Activated gamma-delta T cell treated with Interleukin-2 at 50 U/mL for 16 hours (primary cell): Measurements from ENCODE around the gene ABCC1.

Experiments
- DNase-seq: peaks from one replicate; pipeline ENCODE4 v3.0.0-alpha.2; 2020

ABCC1 gene

DNA sequence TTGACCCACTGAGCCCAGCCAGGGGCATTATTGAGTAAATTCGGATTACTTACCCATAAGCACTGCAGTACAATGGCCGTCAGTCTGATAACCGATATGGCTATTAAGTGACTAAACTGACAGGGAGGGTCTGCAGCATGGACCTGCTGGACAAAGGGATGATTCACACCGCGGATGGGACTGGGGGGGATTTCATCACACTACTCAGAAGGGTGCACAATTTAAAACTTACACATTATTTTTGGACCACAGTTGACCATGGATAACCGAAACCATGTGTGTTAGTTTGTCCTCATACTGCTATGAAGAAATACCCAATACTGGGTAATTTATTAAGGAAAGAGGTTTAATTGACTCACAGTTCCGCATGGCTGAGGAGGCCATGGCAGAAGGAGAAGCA, 167.4 kb downstream of the ABCC1 start:
- DNase-seq, result no peak

DNA sequence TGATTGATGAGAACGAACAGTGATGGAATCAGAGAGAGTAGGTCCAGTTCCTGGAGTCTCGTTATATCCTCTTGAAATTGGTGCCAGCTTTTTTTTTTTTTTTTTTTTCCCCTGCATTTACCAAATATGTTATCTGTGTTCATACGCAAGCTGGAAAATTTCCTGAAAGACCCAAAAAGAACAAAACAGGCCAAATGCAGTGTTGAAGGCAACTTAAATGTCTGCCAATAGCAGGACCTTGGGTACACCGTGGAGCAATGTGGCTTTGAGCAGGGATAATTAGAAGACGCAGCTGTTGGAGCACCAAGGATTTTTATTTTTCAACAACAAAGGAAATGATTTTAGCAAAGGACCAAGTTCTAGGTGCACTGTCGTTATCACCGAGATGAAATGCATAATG, 168.9 kb downstream of the ABCC1 start:
- no peak for DNase-seq

DNA sequence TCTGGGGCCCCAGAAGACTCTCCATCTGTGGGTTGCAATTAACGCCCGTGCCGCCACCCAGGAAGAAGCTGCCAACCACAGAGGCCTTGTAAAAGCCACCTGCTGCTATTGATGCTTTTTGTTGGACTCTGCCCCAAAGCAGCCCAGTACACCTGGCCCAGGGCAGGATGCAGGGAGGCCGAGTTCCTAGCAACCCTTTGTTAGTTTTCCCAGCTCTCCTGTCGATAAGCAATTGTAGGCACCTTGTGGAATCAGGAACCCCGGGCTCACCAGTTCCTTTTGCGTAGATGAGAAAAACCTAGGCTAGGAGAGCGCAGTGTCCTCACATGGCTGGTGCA, 170.6 kb downstream of the ABCC1 start:
- DNase-seq, result no peak

DNA sequence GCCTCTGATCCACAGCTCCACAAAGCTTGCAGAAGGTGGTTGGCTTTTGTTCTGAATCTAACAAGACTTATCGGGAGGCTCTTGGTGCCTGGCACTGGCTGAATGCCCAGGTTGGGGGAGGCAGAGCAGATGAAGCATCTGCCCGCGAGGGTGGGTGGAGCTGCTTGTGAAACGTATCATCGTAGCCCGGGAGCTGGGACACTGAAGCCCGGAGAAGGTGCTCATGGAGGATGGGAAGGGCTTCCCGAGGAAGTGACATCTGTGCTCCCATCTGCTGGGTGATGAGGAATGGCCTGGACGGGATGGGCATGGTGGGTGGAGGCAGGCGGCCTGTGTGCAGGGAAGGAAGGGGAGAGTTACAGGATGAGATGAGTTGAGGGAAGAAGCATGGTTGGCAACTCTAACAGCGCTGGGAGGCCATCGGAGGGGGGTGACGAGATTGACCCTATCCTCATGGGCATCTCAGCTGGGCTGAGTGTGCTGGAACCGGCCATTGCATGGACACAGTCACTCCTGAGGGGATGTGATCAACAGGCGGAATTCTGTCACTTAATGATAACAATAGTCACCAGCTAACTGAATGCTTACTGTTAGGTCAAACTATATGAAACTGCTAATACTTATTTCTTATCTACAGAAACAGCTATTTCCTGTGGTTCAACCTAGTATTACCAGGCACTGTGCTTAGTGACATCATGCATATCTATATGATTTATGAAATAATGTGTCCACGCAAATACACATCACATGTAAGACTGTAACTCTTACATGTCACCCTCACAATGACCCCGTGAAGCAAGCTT, 171.2 kb downstream of the ABCC1 start:
- no peak for DNase-seq

DNA sequence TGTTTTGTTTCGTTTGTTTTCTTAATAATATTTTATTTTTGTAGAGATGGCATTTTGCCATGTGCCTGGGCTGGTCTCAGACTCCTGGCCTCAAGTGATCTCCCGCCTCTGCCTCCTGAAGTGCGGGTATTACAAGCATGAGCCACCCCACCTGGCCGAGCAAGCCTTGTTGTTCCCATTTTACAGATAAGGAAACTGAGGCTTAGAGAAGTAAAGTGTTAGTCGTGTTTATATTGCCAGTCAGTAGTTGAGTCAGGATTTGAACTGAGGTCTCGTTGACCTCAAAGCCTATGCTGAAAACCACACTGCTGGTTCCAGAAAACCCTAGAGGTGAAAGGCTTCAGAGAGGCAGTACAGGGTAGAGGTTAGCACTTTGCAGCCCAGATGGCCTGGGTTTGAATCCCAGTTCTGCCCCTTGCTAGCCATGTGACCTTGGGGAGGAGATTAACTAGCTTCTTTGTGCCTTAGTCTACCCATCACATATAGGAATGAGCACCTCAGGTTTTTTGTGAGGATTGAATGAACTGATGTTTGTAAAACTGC, 171.8 kb downstream of the ABCC1 start:
- no peak for DNase-seq

DNA sequence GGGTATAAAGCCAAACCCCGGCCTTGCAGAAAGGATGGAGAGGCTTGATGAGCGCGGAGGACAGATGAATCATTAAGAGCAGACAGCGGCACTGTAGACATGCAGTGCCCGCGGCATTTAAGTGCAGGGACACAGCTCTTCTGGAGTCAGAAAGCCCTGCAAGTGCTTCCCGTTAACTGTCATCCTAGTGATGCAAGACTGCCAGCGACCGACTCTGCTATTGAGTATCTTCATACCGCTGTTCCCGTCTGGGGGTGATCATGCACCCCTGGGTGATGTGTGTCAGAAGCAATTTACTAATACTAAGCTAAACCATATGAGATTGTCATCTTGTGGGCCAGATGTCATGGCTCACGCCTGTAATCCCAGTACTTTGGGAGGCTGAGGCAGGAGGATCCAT, 172.8 kb downstream of the ABCC1 start:
- no peak for DNase-seq

DNA sequence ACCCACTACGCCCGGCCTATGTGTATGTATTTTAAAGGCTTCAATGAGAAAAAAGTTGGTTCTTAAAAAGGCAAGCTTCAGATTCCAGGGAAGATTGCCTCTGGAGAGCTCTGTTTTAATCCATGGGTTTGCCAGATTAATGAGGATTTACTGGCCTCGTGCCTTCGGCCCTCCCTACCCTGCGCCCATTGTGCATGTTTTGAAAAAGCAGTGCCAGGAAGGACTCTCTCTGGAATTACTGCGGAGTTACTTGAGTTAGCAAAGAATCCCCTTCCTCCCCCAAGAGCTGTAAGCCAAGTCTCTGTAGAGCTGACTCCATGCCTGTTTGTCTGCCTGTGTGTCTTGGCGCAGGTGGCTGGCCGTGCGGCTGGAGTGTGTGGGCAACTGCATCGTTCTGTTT, 175.0 kb downstream of the ABCC1 start:
- DNase-seq, result no peak

DNA sequence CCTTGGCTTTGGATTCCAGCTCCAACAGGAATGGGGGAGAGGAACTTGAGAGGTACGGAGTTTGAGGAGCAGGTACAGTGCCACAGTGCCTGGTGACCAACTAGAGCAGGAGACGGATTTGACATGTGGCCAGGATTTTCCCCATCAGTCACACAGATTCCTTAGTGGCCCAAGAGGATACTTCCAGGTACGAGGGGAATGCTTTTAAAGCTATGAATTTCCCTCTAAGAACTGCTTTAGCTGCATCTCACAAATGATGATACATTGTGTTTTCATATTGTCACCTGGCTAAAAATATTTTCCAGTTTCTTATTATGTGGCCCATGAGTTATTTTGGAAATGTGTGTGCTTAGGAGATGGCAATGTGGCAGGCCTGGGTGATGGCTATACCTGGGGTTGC, 175.6 kb downstream of the ABCC1 start:
- no peak for DNase-seq

DNA sequence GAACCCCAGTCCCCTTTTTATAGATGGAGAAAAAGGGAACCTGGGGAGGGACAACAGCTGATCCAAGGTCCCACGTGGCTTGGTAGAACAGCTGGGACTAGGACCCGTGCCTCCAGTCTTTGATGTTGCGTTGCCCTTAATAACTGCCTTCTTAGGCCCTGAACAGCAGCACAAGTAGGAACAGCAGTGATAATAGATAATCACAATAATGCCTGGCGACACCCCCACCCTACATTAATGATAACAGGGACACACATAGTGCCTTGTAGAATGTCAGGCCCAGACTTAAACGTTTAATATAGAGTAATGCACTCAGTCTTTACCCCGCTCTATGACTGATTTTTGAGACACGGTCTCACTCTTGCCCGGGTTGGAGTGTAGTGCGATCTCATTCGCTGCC, 177.5 kb downstream of the ABCC1 start:
- DNase-seq, result no peak

DNA sequence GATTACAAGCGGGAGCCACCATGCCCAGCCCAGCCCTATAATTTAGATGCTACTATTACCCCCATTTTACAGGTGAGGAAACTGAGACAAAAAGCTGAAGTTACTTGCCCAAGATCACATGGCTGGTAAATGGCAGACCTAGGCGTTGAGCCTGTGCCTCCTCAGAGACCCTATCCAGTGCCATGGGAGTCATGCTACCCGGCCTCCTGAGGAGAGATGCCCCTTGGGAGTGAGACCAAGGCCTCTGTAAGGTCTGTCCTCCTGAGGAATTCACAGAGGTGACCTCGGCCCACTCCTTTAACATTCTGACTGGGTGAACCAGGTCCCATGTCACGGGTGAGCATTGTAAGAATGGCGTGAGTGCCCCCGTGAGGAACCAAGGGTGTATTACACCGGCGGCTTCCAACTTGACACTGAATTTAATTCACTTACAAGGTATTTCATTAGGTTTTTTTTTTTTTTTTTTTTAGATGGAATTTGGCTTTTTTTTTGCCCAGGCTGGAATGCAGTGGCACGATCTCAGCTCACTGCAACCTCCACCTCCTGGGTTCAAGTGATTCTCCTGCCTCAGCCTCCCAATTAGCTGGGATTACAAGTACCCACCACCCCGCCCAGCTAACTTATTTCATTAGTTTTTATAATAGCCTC, 178.2 kb downstream of the ABCC1 start:
- DNase-seq, result peak; percentile 58

DNA sequence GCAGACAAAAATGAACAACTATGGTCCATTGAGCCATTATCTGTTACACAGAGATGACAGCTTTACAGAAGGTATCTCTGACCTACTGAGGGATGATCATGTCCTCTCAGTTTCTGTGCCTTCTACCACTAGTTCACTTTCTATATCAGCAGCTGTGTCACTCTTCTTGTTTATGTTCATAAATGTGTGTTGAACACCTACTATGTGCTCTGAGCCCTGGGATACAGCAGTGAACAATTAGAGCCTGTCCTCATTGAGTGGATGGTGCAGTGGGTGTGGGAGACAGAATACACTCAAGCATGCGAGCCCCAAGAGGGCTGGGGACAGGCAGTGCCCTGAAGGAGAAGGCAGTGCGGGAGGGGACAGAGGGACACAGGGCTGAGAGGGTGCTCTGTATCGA, 181.8 kb downstream of the ABCC1 start:
- no peak for DNase-seq

DNA sequence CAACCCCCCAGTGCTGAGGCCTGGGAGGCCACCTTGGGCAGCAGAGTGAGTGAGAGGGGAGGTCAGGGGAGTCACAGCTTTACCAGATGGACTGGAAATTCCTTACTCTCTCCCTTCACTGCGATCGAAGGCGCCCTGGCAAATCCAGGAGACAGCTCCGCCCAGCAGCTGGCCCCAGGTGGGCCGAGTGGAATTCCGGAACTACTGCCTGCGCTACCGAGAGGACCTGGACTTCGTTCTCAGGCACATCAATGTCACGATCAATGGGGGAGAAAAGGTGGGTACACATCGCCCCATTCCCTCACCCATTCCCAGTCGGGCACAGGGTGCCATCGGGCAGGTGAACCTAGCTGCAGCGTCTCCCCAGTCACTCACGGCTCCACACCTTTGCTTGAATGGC, 182.2 kb downstream of the ABCC1 start:
- DNase-seq, result no peak

DNA sequence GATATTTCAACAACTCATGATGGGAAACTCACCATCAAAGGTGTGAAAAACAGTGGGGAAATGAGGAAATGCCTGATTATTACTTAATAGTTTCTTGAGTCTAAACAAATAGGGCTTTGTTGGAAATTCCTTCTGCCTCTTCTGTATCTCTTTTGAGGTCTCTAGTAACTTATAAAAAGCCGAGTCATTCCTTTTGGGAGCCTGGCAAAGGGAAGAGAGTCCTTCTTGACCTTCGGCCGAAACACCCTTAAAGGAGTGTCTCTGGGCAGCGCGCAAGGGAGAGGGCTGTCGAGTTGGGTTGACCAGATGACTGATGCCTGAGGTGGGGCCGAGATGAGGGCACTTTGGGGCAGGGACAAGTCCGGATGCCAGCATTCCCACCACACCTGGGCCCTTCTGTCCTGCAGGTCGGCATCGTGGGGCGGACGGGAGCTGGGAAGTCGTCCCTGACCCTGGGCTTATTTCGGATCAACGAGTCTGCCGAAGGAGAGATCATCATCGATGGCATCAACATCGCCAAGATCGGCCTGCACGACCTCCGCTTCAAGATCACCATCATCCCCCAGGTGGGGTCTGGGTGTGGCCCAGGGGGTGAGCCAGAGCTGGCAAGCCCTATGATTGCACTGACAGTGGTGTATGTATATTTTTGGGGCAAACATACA, 184.7 kb downstream of the ABCC1 start:
- DNase-seq, result no peak

DNA sequence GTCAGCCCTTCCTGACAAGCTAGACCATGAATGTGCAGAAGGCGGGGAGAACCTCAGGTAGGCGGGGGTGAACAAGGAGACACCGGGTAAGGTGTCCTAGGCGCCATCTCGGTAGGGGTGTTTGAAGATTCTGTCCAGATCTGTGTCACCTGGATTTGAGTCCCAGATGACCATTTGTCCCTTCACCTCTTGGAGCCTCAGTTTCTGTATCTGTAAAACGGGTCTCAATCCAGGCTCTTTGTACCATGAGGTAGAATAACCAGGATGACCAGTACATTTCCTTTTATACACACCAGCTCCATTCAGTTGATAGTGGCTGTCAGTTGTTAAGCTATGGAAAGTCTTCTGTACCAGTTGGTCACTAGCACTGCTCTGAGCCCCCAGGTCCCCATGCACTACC, 187.2 kb downstream of the ABCC1 start:
- no peak for DNase-seq

DNA sequence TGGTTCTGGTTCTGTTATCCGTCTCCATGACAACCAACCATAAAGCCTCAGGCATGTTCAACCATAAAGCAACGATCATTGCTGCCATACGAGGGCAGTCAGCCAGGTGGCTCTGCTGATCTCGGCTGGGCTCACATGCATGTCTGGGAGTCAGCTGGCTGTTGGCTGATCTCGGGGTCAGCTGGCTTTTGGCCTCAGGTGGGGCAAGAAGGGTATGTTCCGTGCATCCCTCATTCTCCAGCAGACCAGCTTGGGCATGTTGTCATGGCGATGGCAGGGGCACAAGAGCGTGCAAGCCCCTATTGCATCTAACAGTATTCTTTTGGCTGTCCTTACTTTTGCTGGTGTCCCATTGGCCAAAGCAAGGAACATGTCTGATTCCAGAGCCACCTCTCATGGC, 187.7 kb downstream of the ABCC1 start:
- no peak for DNase-seq

DNA sequence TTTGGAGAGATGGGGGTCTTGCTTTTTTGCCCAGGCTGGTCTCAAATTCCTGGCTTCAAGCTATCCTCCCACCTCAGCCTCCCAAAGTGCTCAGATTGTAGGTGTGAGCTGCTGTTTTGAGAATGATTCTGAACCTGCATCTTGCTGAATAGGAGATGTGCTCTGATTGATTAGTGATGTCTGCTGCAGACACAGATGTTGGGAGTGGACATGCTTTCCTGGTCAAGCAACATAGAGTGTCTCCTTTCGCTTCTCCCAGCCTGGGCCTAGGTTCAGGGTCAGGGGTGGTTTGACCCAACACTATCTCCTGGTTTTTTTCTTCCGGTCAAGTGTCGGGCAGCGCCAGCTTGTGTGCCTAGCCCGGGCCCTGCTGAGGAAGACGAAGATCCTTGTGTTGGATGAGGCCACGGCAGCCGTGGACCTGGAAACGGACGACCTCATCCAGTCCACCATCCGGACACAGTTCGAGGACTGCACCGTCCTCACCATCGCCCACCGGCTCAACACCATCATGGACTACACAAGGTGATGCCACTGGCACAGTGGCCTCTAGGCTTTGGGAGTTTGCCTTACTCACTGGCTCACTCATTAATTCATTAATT, 188.7 kb downstream of the ABCC1 start:
- no peak for DNase-seq

DNA sequence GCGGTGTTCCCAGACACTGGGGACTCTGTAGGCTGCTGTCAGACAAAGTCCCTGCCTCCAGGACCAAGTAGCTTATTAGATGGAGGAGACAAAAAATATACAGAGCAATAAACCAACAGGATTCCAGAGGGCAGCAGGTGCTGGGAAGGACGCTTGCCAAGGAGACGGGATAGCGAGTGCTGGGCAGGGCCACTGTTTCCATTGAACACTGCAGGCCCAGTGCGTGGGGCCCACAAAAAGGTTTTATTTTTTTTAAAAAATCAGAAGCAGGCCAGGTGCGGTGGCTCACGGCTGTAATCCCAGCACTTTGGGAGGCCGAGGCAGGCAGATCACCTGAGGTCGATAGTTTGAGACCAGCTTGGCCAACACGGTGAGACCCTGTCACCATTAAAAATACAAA, 189.6 kb downstream of the ABCC1 start:
- DNase-seq, result no peak

DNA sequence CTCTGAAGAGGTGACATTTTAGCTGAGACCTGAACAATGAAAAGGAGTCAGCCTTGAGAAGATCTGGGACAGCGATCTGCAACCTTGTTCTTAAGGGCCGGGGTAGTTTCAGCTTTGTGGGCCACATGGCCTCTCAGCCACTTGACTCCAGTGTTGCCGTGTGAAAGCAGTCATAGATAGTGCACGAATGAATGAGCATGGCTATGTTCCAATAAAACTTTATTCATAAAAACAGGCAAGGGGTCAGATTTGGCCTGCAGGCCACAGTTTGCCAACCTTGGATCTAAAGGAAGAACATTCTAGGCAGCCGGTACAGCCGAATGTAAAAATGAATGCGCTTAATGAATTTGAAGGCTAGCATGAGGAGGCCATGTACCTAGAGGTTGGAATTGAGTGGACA, 190.4 kb downstream of the ABCC1 start:
- DNase-seq, result no peak

DNA sequence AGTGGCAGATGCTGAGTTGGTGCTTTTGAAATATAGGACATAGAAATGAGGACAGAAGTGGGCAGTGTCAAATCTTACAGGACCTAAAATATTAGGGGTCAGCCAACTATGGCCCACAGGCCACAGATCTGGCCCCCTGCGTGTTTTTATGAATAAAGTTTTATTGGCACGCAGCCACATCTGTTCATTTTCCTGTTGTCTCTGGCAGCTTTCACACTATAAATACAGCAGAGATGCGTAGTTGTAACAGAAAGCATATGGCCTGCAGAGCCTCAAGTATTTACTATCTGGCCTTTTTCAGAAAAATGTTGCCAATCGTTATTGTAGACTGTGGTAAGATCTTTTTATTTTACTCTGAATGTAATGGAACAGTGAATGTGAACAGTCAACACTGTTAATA, 191.1 kb downstream of the ABCC1 start:
- no peak for DNase-seq

DNA sequence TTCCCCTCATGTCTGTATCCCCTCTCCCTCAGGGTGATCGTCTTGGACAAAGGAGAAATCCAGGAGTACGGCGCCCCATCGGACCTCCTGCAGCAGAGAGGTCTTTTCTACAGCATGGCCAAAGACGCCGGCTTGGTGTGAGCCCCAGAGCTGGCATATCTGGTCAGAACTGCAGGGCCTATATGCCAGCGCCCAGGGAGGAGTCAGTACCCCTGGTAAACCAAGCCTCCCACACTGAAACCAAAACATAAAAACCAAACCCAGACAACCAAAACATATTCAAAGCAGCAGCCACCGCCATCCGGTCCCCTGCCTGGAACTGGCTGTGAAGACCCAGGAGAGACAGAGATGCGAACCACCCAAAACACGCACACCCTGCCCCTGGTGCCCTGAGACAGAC, 191.7 kb downstream of the ABCC1 start:
- DNase-seq, result no peak

DNA sequence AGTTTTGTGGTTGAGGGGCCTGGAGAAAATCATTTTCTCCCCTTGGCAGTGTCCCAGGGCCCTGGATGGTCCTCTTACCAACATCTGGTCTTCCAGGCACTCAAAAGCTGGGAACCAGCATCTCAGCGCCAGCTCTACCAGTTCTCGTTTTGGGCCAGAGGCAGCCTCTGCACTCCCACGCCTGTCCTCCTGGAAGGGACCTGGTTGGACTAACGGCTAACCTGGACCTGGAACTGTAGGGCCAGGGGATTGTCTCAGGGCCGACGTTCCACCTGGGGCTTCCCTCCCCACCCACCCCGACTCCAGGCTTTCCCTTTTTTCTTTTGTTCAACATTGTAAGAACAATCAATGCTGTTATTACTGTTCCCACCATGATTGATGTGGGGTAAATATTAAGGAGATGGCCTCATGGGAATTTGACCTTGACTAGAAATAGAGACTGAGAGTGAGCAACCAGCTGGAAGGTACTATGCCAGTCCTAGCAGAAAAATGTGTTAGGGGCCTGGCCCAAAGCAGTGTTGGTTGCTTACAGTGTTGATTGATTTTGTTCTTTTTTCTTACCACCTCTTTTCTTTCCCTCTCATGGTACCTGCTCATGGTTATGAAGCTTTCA, 192.5 kb downstream of the ABCC1 start:
- no peak for DNase-seq

DNA sequence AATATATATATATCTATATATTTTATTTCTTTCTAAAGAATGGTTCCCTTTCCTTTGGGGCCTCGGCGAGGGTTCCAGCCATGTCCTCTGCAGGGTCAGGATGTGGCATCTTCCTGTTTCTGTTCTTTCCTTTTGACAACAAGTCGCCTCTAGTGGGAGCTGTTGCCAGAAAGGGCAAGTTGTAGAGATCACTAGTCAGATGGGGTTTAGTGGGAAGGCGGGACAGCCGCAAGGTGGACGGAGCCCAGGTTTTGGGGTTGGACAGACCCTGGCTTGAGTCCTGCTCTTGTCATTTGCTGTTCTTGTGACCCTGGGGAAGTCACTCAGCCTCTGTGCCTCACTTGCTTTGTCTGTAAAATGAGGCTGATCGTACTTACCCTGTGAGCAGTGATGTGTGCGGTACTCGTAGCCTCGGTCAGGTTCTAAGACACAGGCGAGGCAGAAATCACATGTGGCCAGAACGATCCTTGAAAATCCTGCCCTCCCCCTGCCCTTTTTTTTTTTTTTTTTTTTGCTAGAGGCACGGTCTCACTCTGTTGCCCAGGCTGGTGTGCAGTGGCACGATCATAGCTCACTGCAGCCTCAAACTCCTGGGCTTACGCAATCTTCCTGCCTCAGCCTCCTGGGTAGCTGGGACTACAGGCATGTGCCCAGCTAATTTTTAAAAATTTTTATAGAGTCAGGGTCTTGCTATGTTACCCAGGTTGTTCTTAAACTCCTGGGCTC, 193.8 kb downstream of the ABCC1 start:
- DNase-seq, result no peak

DNA sequence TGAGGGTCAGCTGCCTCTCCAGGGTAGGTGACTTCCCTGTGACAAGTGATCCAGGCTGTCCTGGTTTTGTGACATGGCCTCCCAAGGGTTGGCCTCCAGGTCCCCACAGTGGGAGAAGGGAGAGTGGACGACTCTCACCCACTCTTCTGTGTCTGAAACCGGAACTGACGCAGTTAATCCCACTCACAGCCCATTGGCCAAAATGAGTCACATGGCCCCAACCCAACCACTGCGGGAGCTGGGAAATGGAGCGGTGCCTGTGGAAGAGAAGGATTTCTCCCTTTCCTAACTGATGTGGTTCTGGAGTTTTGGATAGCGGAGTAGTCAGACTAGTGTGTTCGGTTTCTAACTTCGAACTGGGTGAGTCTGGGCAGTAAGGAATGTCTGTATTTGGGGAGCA, 194.5 kb downstream of the ABCC1 start:
- no peak for DNase-seq
